Lower leg skin (tissue), 4 donors: ENCODE measurements around the gene MCF2. TPM values are rescaled to one million over a fixed set of nuclear protein-coding genes. Genes with fewer than 3 reads are reported as not detected.
"Not testable (repeated sequence)": the region's sequence is repeated elsewhere in the genome, so short reads cannot be mapped to it uniquely, and the experiment has no call there.

ENCODE experiments used
- DNase-seq, 2 donors: peaks; one replicate each; pipeline ENCODE4 v3.0.0-alpha.2; 2019; ENCODE audit warnings: low spot score in 2 of 2
- H3K4me3 ChIP-seq: fragments of 200-600 bp; sonication (generic); 2 replicates; pipeline ENCODE4 v1.5.1; 2017; ENCODE audit warnings: mild to moderate bottlenecking, low read depth; ENCODE audit not compliant: poor library complexity, severe bottlenecking
- CTCF ChIP-seq, 3 donors: fragments of 450-650 bp; IDR thresholded peaks; one replicate each; pipeline ENCODE4 v1.5.1; 2016; ENCODE audit warnings: antibody characterized with exemption in 3 of 3, mild to moderate bottlenecking in 3 of 3, moderate library complexity in 2 of 3
- POLR2A ChIP-seq, 2 donors: fragments of 450-650 bp; IDR thresholded peaks; one replicate each; pipeline ENCODE4 v1.6.1; 2016 to 2017; ENCODE audit warnings: antibody characterized with exemption in 2 of 2, mild to moderate bottlenecking in 1 of 2, moderate library complexity in 1 of 2
- WGBS, 2 donors: methylation state at CpG; one replicate each; pipeline ENCODE4 v1.1.5; 2018; 5-methylcytosine and 5-hydroxymethylcytosine counted together
- intact Hi-C: fragments of 100-400 bp; cut with DNase I; formaldehyde crosslinking; loops from one replicate; pipeline ENCODE4 v1.15.0; 2023; ENCODE audit warnings: low total_unique reads
- total RNA-seq, 4 donors: library from RNA; depleted of rRNA; stranded (reverse); fragments of >200 nt; gene quantifications; one replicate each; pipeline ENCODE4 v1.1.0, GENCODE V29; 2016

MCF2 gene
- total RNA-seq, 4 donors from 2014 or later, result 0.13 TPM; not detected in 3

GRCh38 chrX:139692908-139693307, 15.1 kb downstream of the MCF2 start:
- WGBS, 2 donors, result 34 to 67% methylated on average over 8 of the region's 8 CpGs
- H3K4me3 ChIP-seq, result no peak overlapping the region
- intact Hi-C loops, result no loop called here
- DNase-seq, result no peak
- no peak for TF ChIP-seq POLR2A (IDR thresholded peaks at IDR 0.05)

- no peak overlapping the region for H3K4me3 ChIP-seq
- TF ChIP-seq CTCF (IDR thresholded peaks at IDR 0.05) (no peak), POLR2A (IDR thresholded peaks at IDR 0.05) (no peak)
- no peak for DNase-seq
- intact Hi-C loops, result no loop called here
- 18 to 60% methylated on average over 2 to 11 of the region's 11 CpGs for WGBS, 2 donors
These were observed 15.5 kb downstream of the MCF2 start for GRCh38 chrX:139692506-139692849.

- H3K4me3 ChIP-seq, result no peak overlapping the region
- no peak for DNase-seq
- intact Hi-C loops, result no loop called here
- WGBS, 2 donors, result 0 to 28% methylated on average over 11 to 17 of the region's 52 CpGs
- TF ChIP-seq CTCF (IDR thresholded peaks at IDR 0.05) (no peak), POLR2A (IDR thresholded peaks at IDR 0.05) (no peak)
These were observed 16.0 kb downstream of the MCF2 start for GRCh38 chrX:139691843-139692505.

- no peak for DNase-seq
- 1 to 27% methylated on average over 22 to 23 of the region's 23 CpGs for WGBS, 2 donors
- H3K4me3 ChIP-seq, result no peak overlapping the region
- intact Hi-C loops, result no loop called here
- TF ChIP-seq CTCF (IDR thresholded peaks at IDR 0.05) (no peak), POLR2A (IDR thresholded peaks at IDR 0.05) (no peak)
These were observed 16.5 kb downstream of the MCF2 start for GRCh38 chrX:139691493-139691842.

GRCh38 chrX:139685175-139685574, 22.8 kb downstream of the MCF2 start:
- intact Hi-C loops, result loop anchor here (5.0 kb wide), 1 partner anchor 1768 kb away; no protein-coding TSS in a partner anchor
- WGBS, 2 donors, result 81 to 90% methylated on average over 7 of the region's 7 CpGs
- H3K4me3 ChIP-seq, DNase-seq: not testable (repeated sequence)

- TF ChIP-seq CTCF (IDR thresholded peaks at IDR 0.05) (no peak), POLR2A (IDR thresholded peaks at IDR 0.05) (no peak)
- H3K4me3 ChIP-seq, result no peak overlapping the region
- WGBS, 2 donors, result 54 to 58% methylated on average over 3 of the region's 3 CpGs
- no peak for DNase-seq
- intact Hi-C loops, result no loop called here
These were observed 27.6 kb downstream of the MCF2 start for GRCh38 chrX:139680356-139680755.

- DNase-seq, result no peak
- intact Hi-C loops, result no loop called here
- 69 to 77% methylated on average over 3 of the region's 3 CpGs for WGBS, 2 donors
- TF ChIP-seq CTCF (IDR thresholded peaks at IDR 0.05) (no peak), POLR2A (IDR thresholded peaks at IDR 0.05) (no peak)
- no peak overlapping the region for H3K4me3 ChIP-seq
These were observed 60.4 kb downstream of the MCF2 start for GRCh38 chrX:139647597-139647996.
